Measurements from ENCODE around the gene TMEM236. TPM values are rescaled to one million over a fixed set of nuclear protein-coding genes. Genes with fewer than 3 reads are reported as not detected.

The TMEM236 gene
- total RNA-seq, 1 donor from 2014 or later = 0.07 TPM

GRCh38 chr10:17725703-17726102 is 26.3 kb upstream of the TMEM236 start:
- TF ChIP-seq, protein P1, sequence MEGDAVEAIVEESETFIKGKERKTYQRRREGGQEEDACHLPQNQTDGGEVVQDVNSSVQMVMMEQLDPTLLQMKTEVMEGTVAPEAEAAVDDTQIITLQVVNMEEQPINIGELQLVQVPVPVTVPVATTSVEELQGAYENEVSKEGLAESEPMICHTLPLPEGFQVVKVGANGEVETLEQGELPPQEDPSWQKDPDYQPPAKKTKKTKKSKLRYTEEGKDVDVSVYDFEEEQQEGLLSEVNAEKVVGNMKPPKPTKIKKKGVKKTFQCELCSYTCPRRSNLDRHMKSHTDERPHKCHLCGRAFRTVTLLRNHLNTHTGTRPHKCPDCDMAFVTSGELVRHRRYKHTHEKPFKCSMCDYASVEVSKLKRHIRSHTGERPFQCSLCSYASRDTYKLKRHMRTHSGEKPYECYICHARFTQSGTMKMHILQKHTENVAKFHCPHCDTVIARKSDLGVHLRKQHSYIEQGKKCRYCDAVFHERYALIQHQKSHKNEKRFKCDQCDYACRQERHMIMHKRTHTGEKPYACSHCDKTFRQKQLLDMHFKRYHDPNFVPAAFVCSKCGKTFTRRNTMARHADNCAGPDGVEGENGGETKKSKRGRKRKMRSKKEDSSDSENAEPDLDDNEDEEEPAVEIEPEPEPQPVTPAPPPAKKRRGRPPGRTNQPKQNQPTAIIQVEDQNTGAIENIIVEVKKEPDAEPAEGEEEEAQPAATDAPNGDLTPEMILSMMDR (IDR thresholded peaks at IDR 0.05) = no peak
- no peaks in the 10 kb centered on the region for H3K9me3 Mint-ChIP-seq (ENCODE audit: low read depth)
- no peak overlapping the region for H3K27ac Mint-ChIP-seq (ENCODE audit: unreplicated experiment)
- no peaks in the 10 kb centered on the region for H3K4me1 Mint-ChIP-seq (ENCODE audit: low read depth)
- H3K4me3 Mint-ChIP-seq (ENCODE audit: unreplicated experiment) = no peak overlapping the region
- DNase-seq (ENCODE audit: low spot score) = no peak
- H3K36me3 Mint-ChIP-seq (ENCODE audit: low read depth) = peaks cover 11% of the 10 kb centered on the region
- no peaks in the 10 kb centered on the region for H3K27me3 Mint-ChIP-seq (ENCODE audit: low read depth)

GRCh38 chr10:17729630-17730029 is 22.4 kb upstream of the TMEM236 start:
- H3K27ac Mint-ChIP-seq (ENCODE audit: unreplicated experiment) = no peak overlapping the region
- H3K36me3 Mint-ChIP-seq (ENCODE audit: low read depth) = no peaks in the 10 kb centered on the region
- H3K4me3 Mint-ChIP-seq (ENCODE audit: unreplicated experiment) = no peak overlapping the region
- no peaks in the 10 kb centered on the region for H3K9me3 Mint-ChIP-seq (ENCODE audit: low read depth)
- no peak for DNase-seq (ENCODE audit: low spot score)
- no peaks in the 10 kb centered on the region for H3K27me3 Mint-ChIP-seq (ENCODE audit: low read depth)
- no peaks in the 10 kb centered on the region for H3K4me1 Mint-ChIP-seq (ENCODE audit: low read depth)
- TF ChIP-seq, protein P1 (IDR thresholded peaks at IDR 0.05) = no peak

- TF ChIP-seq, protein P1 (IDR thresholded peaks at IDR 0.05) = no peak
- no peaks in the 10 kb centered on the region for H3K27me3 Mint-ChIP-seq (ENCODE audit: low read depth)
- H3K4me1 Mint-ChIP-seq (ENCODE audit: low read depth) = no peaks in the 10 kb centered on the region
- H3K9me3 Mint-ChIP-seq (ENCODE audit: low read depth) = no peaks in the 10 kb centered on the region
- no peak overlapping the region for H3K27ac Mint-ChIP-seq (ENCODE audit: unreplicated experiment)
- DNase-seq (ENCODE audit: low spot score) = no peak
- H3K4me3 Mint-ChIP-seq (ENCODE audit: unreplicated experiment) = no peak overlapping the region
- no peaks in the 10 kb centered on the region for H3K36me3 Mint-ChIP-seq (ENCODE audit: low read depth)
Observed at GRCh38 chr10:17730667-17731066, 21.3 kb upstream of the TMEM236 start.

DNA sequence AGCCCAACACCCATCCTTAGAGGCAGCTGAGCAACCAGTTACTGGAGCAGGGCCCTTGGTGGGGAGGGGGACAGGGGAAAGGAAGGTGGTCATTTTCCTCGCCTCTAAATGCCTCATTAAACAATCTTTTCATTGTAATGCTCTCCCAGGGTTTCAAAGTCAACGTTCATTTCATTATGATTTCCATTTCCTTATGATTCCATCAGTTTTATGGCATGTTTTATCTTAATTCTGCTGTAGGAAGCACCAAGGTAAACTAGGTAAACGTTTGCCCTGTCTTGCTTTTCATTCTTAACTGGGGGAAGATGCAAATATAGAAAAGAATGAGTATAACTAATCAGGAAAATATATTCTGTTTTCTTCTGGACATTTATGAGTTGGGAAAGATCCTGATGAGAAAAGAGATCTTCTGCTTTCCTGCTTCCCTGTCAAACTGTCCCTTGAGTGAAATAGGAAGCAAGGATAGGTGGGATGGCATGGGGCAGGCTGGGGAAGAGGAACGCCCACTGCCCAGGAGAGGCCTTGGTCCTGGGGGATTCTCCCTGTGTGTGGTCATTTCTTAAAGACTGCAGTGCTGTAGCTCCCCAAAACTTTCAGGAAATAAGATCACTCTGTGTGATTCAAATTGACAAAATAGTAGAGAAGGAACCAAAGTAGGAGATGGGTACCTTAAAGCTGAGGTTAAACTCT is 20.5 kb upstream of the TMEM236 start:
- DNase-seq (ENCODE audit: low spot score) = no peak
- Mint-ChIP-seq H3K4me1 (ENCODE audit: low read depth) (no peaks in the 10 kb centered on the region), H3K27me3 (ENCODE audit: low read depth) (no peaks in the 10 kb centered on the region), H3K27ac (ENCODE audit: unreplicated experiment) (no peak overlapping the region), H3K4me3 (ENCODE audit: unreplicated experiment) (no peak overlapping the region), H3K9me3 (ENCODE audit: low read depth) (no peaks in the 10 kb centered on the region), H3K36me3 (ENCODE audit: low read depth) (no peaks in the 10 kb centered on the region)
- TF ChIP-seq, protein P1 (IDR thresholded peaks at IDR 0.05) = no peak

- H3K9me3 Mint-ChIP-seq (ENCODE audit: low read depth) = no peaks in the 10 kb centered on the region
- TF ChIP-seq, protein P1 (IDR thresholded peaks at IDR 0.05) = no peak
- no peak for DNase-seq (ENCODE audit: low spot score)
- H3K36me3 Mint-ChIP-seq (ENCODE audit: low read depth) = no peaks in the 10 kb centered on the region
- H3K27me3 Mint-ChIP-seq (ENCODE audit: low read depth) = no peaks in the 10 kb centered on the region
- peaks cover 10% of the 10 kb centered on the region for H3K4me1 Mint-ChIP-seq (ENCODE audit: low read depth)
- H3K27ac Mint-ChIP-seq (ENCODE audit: unreplicated experiment) = no peak overlapping the region
- no peak overlapping the region for H3K4me3 Mint-ChIP-seq (ENCODE audit: unreplicated experiment)
Observed at GRCh38 chr10:17733620-17734019, 18.4 kb upstream of the TMEM236 start.

Measured in chondrocyte (in vitro differentiated cells).